HG03280 (cell line): Measurements from ENCODE around the gene ANKFN1.
"Not testable (repeated sequence)": the region's sequence is repeated elsewhere in the genome, so short reads cannot be mapped to it uniquely, and the experiment has no call there.

ENCODE experiments used
- ATAC-seq: cut with Tn5 transposase; IDR thresholded peaks from one replicate; pipeline ENCODE4 v1.9.1; 2021; ENCODE audit warnings: mild to moderate bottlenecking, moderate library complexity; ENCODE audit not compliant: unreplicated experiment

ANKFN1 gene

DNA sequence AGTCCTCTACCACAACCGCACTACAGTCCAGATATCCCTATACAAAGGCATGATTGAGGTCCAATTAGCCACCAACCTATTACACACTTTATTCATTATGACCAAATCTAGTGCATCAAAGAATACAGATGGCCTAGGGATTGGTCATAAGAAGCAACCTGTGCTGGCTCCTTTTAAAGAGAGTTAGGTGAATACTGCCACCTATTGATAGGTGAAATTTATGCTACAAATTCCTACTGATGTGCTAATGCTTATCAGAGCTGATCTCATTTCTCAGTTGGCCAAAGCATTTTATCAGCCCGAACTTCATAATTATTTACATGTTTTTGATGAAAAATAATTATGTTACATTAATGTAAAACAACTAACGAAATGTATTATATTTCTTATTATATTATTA lies 166.3 kb downstream of the ANKFN1 start:
- ATAC-seq = no peak

DNA sequence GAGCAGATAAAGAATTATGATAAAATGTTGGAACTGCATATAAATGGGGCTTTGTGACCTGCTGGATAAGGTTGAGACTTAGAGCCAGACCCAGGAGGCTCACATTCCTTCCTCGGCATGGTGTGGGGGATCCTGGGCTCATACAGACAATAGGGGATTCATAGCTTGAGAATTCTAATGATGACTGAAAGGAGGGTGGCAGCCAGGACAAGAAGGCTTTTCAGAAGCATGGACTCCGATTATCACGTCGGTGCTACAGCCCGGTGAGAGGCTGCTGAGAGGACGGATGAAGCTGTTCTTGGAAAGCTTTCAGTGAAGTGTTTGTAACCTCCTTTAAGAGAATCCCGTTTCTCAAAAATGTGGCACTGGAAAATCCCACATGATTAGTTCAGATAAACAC lies 167.2 kb downstream of the ANKFN1 start:
- ATAC-seq = no peak

DNA sequence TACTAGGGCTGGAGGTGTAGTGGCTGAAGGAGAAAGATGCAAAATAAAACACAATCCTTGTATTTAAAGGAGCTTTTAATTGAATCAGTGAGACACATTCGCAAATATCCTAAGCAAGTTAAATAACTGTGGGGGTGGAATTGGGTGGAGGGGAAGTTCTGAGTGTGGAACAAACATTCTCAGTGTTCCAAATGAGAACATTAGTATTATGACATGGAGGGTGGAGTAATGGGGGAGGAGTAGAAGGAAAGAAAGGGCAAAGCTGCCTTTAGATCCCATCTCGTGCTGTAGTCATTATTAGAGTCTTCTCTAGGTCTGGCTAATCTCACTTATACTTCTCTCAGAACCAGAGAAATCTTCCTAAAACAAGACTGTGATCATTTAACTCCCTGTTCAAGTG lies 169.7 kb downstream of the ANKFN1 start:
- no peak for ATAC-seq

DNA sequence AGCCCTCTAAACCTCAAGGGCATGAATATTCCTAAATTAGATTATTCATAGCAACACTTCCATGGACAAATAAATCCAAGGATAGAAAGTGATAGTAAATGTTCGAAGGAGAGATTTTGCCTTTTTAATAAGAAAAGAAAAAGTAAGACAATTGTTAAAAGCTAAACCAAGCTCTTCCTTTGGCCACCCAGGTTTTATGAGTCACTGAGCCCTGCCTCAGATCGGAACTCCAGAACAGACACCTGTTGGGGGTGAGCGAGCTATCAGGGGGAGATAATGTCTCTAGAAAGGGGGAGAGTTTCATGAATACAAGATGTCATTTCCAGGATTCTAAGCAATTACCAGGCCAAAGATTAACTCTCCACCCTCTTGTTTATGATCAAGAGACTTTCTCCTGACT lies 171.4 kb downstream of the ANKFN1 start:
- ATAC-seq = no peak

DNA sequence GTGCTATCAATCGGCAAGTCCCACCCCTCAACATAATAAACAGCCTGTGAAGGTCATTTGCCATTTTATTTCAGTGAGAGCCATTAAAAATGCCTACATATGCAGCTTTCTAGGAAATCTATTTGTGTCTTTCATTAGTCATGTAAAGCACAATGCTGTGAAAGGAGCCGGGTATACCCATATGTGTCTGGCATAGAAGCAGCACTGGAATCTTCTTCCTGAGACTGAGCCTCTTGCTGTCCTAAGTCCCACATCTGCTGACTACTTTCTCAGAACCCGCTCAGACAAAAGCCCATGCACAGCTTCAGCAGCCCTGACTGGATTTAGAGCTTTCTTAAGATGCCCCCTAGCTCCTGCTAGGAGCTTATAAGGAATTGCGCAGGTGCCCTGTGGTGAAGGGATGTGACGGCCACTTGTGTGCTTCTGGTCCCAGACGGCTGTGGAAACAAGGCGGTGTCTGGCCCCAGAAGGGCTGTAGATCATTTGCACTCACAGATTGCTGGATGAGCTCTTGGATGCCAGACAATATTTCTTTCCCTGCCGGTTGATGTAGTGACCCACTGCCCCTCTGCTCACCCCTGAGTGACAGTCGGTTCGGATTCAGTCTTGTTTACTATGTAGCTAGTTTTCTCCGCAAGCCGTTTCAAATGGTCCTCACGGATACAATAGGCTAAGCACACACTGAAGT lies 172.2 kb downstream of the ANKFN1 start:
- no peak for ATAC-seq

DNA sequence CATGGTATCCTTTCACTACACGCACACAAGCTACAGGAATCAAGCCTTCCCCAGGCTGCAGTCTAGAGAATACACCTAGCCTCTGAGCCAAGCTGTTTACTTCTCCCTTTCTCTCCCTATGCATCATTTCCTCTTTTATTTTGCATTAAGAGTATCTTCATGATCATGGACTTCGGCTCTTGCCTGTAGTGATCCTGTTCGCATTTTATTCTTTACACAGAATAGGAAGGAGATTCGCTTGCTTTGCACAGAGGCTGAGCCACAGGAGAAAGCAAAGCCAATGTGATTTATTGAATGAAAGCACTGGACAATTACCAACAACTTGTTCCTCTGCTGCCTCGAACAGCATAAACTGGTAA lies 172.7 kb downstream of the ANKFN1 start:
- ATAC-seq = no peak

DNA sequence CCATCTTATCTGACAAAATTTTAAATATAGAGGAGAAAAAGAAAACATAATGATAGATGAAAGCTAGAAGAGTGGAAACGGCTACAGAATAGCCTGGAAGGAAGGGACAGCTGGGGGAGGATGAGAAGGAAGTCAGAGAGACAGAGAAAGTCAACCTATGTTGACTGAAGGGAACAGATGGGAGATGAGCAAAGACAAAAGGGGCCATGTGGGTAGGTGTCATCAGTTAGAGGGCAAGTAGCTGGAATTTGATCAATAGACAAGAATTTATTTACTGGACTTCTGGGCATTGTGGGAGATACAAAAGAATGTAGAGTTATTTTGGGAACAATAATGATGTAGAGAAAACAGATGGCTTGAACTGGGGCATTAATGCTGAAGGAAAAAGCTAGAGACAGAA lies 194.4 kb downstream of the ANKFN1 start:
- ATAC-seq = no peak

DNA sequence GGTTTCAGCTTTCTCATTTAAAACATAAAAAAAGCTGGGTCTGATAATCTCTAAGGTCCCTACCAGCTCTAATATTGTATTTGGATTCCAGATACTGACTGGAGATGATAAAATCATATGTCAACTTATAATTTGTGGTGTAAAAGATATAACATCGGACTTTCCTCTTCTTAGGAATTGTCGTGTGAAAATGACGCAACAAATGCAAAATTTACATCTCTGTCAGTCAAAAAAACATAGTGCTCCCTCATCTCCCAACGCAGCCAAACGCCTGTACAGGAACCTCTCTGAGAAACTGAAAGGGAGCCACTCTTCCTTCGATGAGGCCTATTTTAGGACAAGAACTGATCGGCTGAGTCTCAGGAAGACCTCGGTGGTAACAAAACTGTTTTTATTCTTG lies 197.3 kb downstream of the ANKFN1 start:
- ATAC-seq = no peak

DNA sequence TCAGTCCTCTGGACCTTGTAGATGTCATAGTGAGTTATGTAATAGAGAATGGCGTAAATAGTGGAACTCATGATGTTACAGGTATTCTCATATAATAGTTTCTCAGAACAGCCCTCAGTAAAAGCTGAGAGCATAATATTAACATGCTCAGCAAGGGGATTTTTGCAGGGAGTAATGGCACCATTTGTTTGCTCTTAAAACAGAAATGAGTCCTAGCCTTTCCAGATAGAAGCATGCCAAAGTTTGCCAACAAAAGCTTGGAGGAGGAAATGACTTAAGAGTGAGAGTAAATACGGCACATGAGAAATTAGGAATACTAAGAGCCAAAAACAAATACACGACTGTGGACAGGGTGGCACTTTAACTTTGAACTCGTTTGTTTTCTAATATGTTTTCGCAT lies 198.4 kb downstream of the ANKFN1 start:
- no peak for ATAC-seq

DNA sequence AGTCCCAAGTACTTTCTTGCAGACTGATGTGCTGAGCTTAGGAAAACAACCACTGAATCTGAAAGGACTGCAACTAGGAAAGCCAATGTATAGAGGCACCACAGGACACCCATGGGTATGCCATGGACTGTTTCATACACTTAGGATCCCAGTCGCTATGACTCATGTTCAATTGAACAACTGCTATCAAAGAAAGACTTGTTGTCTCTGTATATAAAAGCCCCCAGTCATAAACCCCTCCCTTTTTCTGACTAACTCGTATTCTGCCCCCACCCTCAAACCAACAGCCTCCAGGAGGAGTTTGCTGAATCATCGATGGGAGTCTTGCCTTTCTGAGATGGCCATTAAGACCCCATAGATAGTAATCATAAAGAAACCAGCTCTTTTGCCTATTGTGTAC lies 205.4 kb downstream of the ANKFN1 start:
- ATAC-seq = no peak

DNA sequence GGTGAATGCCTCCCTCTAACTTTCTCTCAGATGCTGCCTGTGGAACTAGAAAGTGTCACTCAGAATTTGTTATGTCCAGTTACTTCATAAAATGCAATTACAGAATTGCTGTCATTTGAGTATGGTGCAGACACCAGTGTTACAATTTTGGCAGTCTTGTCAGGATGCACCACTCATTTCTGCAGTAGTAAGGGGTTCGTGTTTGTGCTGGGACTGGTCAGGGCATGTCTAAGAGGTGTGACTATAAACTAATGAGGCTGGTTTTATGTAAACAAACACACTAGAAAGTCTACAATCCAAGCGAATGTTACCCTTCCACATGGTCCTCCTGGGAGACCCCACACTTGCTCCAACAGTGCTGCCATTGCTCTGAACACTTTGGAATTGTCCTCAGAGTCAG lies 206.2 kb downstream of the ANKFN1 start:
- ATAC-seq = no peak

DNA sequence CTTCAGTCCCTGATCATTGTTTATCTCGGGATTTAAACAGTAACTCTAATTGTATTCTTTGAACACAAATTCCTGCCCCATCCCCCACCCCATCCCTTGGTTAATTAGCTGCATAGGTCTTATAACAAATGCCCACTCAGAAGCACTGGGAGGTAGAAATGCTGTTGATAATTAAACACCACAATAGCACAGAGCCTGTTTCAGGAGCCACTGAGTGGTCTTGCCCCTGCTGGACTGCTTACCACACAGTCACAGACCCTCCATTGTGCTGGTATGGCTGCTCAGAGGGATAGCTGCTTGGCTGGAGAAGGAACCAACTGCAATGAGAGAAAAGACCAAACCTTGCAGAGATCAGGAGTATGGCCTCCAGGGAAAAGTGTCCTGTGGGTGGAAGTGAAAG lies 214.1 kb downstream of the ANKFN1 start:
- no peak for ATAC-seq

DNA sequence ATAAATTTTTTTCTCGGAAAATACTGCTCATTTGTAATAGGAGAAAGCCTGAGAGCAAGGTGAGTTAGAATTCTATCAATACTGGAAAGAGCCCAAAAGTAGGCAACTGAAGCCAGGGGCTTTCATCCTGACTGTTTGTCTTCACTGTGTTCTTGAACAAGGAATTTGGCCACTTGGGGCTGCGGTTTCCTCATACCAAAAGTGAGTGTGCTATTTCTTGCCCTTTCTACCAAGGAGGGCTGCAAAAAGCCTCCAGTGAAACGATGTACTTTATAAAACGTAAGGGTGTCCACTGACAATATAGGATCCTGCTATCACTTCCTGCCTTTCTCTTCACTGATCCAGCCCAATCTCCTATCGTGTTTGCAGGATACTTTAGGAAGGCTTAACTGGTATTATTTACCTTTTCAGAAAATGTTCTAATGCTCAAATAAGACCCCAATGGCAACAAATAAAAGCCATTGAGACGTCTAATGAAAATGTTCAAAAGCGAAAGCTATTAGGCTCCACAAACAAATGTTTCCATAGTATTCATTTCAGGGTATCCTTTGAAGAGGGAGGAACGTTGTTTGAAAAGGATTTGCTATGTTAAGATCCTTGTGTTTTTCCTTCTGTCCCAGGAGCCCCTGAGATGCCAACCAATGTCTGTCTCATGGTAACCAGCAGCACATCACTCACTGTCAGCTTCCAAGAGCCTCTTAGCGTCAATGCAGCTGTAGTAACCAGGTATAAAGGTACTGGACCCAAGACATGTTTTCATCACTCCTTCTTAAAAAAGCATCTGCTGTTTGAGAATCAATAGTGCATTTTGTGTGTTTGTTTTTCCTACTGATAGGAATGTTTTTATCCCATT lies 220.9 kb downstream of the ANKFN1 start:
- ATAC-seq = no peak

DNA sequence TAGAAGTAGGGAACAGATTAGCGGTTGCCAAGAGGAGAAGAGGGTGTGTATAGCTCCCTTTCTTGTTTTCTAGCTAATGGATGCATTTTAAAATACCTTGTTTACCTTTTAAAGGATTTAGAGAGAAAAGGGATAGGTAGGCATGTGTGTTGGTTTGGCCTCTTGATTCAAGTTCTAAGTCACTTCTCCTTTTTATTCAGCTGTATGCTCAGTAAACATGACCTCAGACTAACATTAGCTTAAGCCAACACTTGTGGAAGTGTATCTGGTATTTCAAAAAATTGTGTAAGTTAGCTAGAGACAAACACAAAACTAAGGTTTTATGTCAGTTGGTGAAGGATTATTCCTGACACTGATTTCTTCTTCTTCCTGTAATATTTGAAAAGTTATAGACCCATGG lies 236.1 kb downstream of the ANKFN1 start:
- no peak for ATAC-seq

DNA sequence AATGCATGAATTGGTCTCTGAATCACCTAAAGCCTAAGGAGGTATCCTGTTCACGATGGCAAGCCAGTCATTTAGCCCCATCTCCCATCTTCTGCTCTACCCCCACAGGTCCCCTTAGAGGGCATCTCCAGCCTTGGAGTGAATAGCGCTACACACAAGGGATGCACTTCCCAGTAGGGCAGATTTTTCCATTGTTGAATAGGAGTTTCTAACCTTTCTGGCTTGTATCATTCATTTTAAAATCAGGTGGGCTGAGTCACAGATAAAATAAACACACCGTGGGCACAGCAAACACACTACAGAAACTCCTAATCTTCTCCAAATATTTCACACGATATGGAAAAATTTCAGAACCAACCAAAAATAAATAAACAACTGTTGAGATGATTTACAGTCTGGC lies 239.0 kb downstream of the ANKFN1 start:
- no peak for ATAC-seq

DNA sequence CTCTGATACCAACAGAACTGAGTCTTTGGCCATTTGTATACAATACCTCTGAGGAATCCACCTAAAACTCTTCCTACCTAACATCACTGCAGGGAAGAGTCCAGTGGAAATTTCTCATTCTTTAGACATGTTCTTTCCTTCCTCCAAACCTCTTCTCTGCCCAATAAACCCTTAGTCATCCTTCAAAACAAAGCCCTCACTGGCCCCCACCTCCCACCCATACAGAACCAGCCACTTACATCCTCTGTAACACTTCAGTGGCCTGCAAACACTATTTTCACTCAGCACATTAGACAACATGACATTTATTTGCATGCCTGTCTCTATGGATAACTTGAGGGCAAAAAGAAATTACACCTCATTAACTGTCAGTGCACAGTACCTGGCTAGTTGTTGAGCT lies 239.9 kb downstream of the ANKFN1 start:
- no peak for ATAC-seq

DNA sequence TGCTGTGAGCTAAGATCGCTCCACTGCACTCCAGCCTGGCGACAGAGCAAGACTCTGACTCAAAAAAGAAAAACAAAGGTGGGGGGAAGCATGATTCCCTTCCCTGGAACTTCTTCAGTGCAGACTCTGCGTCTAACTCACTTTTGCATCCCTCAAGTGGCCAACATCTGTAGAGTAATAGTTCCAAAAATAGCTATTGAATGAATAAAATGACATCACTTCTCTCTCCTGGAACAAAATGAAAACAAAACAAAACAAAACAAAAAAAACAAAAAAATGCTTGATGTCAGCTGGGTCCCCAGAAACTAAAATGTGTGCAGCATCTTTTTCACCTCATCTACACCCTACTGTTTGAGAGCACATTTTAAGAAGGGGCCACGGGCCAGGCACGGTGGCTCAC lies 242.5 kb downstream of the ANKFN1 start:
- no peak for ATAC-seq

DNA sequence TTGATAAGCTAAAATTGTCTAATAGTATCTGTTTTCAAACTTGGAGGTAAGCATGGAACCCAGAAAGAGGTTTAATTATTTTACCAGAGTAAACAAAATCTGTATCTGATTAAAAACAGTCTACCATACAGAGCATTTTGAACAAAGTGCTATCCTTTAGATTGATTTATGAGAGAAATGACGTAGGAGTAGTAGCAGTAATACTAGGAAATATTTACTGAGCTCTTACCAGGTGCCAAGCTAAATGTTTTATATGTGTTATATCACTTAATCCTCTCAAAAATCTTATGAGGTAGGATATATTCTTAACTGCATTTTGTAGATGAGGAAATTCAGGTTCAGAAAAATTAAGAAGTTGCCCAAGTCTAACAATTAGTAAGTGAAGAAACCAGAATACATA lies 253.8 kb downstream of the ANKFN1 start:
- no peak for ATAC-seq

DNA sequence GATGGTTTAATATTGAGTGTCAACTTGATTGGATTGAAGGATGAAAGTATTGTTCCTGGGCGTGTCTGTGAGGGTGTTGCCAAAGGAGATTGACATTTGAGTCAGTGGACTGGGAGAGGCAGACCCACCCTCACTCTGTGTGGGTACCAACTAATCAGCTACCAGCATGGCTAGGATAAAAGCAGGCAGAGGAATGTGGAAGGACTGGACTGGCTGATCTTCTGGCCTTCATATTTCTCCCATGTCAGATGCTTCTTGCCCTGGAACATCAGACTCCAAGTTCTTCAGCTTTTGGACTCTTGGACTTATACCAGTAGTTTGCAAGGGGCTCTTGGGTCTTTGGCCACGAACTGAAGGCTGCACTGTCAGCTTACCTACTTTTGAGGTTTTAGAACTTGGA lies 259.1 kb downstream of the ANKFN1 start:
- not testable (repeated sequence) for ATAC-seq

DNA sequence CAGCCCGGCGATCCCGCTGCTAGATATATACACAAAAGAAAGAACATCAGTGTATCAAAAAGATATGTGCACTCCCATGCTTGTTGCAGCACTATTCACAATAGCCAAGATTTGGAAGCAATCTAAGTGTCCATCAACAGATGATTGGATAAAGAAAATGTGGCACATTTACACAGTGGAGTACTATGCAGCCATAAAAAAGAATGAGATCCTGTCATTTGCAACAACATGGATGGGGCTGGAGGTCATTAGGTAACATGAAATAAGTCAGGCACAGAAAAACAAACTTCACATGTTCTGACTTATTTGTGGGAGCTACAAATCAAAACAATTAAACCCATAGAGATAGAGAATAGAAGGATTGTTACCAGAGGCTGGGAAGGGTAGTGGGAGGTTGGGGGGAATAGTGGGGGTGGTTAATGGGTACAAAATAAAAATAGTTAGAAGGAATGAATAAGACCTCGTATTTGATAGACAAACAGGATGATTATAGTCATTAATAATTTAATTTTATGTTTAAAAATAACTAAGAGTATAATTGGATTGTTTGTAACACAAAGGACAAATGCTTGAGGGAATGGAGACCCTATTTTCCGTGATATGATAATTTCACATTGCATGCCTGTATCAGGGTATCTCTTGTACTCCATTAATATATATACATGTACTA lies 263.5 kb downstream of the ANKFN1 start:
- ATAC-seq = no peak

DNA sequence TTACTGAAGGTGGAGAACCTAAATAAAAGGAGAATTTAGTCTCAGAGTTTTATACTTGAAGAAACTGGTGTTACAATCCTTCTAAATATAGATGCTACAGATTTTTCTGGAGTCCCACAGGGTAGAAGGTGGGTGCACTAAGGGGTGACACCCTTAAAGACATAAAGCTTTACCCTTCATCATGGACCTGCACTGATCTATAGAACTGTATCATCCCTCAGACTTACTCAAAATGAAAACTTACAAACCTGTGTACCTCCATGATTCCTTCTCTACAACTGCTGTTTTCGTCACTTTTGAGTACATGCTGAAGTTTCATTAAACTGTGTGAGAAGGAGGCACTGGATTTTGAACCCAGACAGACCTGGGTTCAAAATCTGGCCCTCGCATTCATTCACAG lies 270.7 kb downstream of the ANKFN1 start:
- ATAC-seq = no peak

DNA sequence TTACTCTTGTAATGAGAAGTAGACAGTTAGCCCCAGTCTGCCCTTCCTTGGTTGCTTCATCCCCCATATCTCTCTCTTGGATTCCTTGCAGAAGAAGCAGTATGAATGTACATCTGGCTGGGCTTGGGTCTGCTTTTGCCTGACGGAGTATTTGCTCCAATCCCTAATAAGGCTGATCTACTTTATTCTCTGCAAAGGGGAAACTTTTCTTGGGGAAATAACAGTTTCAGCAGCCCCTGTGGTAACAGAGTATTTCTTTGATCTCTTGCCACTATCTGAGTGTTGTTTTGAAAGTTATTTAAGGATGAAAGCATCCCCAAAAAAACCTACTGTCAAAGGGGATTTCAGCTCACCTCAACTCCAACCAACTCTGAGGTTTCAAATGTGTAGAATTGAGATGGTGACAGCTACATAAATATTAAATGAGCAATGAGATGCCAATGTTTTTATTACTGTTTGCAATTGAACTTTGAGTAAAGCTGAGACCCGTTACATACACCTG lies 271.3 kb downstream of the ANKFN1 start:
- ATAC-seq = no peak
